HuH-7.5 (cell line): ENCODE data around the gene RAB9A.
"Not testable (repeated sequence)": the region's sequence is repeated elsewhere in the genome, so short reads cannot be mapped to it uniquely, and the experiment has no call there.

Experiments
- DNase-seq: peaks from one replicate; pipeline ENCODE4 v3.0.0; 2011; ENCODE audit warnings: low spot score

Gene RAB9A

GRCh38 chrX:13669755-13670154 is 19.2 kb upstream of the RAB9A start:
- not testable (repeated sequence) for DNase-seq

- no peak for DNase-seq
These were observed 18.7 kb upstream of the RAB9A start for GRCh38 chrX:13670197-13670596.

- DNase-seq, result no peak
These were observed 15.9 kb upstream of the RAB9A start for GRCh38 chrX:13673016-13673415.

- DNase-seq, result no peak
These were observed 12.0 kb upstream of the RAB9A start for GRCh38 chrX:13676885-13677284.

GRCh38 chrX:13679700-13680099 is 9.2 kb upstream of the RAB9A start:
- not testable (repeated sequence) for DNase-seq

- no peak for DNase-seq
These were observed 7.3 kb upstream of the RAB9A start for GRCh38 chrX:13681595-13681994.

GRCh38 chrX:13684361-13684760 is 4.6 kb upstream of the RAB9A start:
- no peak for DNase-seq

- DNase-seq, result no peak
These were observed 3.7 kb upstream of the RAB9A start for GRCh38 chrX:13685126-13685763.

- DNase-seq, result no peak
These were observed 1.7 kb upstream of the RAB9A start for GRCh38 chrX:13687203-13687602.

- no peak for DNase-seq
These were observed 457 bp upstream of the RAB9A start for GRCh38 chrX:13688384-13688957.

GRCh38 chrX:13689741-13690211 is 848 bp downstream of the RAB9A start:
- DNase-seq, result no peak

- DNase-seq, result no peak
These were observed 1.9 kb downstream of the RAB9A start for GRCh38 chrX:13690836-13691235.

GRCh38 chrX:13691841-13692371 is 3.0 kb downstream of the RAB9A start:
- DNase-seq, result no peak

- no peak for DNase-seq
These were observed 3.9 kb downstream of the RAB9A start for GRCh38 chrX:13692771-13693231.

- DNase-seq, result no peak
These were observed 4.5 kb downstream of the RAB9A start for GRCh38 chrX:13693341-13693961.

- no peak for DNase-seq
These were observed 5.4 kb downstream of the RAB9A start for GRCh38 chrX:13694359-13694758.

- DNase-seq, result no peak
These were observed 6.1 kb downstream of the RAB9A start for GRCh38 chrX:13694983-13695382.

- no peak for DNase-seq
These were observed 6.7 kb downstream of the RAB9A start for GRCh38 chrX:13695601-13696115.

GRCh38 chrX:13697455-13697854 is 8.5 kb downstream of the RAB9A start:
- no peak for DNase-seq

GRCh38 chrX:13697976-13698375 is 9.0 kb downstream of the RAB9A start:
- DNase-seq, result no peak

GRCh38 chrX:13698432-13698831 is 9.5 kb downstream of the RAB9A start:
- DNase-seq, result no peak

GRCh38 chrX:13699183-13699826 is 10.4 kb downstream of the RAB9A start:
- no peak for DNase-seq
